CD4-positive, alpha-beta T cell (primary cell): Measurements from ENCODE around the gene BAX. TPM values are rescaled to one million over a fixed set of nuclear protein-coding genes. Genes with fewer than 3 reads are reported as not detected.

ENCODE experiments used
- ATAC-seq: fragments of 200-7000 bp; cut with Tn5 transposase; one replicate; pipeline ENCODE4 v1.10.0; 2022; ENCODE audit warnings: mild to moderate bottlenecking; ENCODE audit not compliant: poor library complexity
- CTCF ChIA-PET: fragments of 350-600 bp; sonication (Branson Sonifier 250); formaldehyde crosslinking; loops from one replicate; lab custom pipeline; 2021; ENCODE audit warnings: antibody characterized with exemption, inconsistent platforms; lab: Charles Lee
- POLR2A ChIA-PET: fragments of 350-600 bp; sonication (Branson Sonifier 250); formaldehyde crosslinking; loops from one replicate; lab custom pipeline; 2021; ENCODE audit warnings: antibody characterized with exemption, inconsistent platforms; lab: Charles Lee
- DNase-seq, 14 experiments: peaks; one replicate each; pipeline ENCODE4 v3.0.0-alpha.2; 2013 to 2020; ENCODE audit warnings: mixed read lengths in 2 of 14
- H3K27ac ChIP-seq, 2 donors: one replicate each; pipeline versions ENCODE4 v1.5.1 to v1.7.0; 2013; ENCODE audit warnings: low read length in 2 of 2, low read depth in 1 of 2, mild to moderate bottlenecking in 1 of 2
- H3K27me3 ChIP-seq, 2 experiments: 1 replicate in 1 of 2; 2 replicates in 1 of 2; pipeline versions ENCODE4 v1.6.1 to v1.7.0; 2013; ENCODE audit warnings: low read length in 2 of 2, control low read depth in 1 of 2, mild to moderate bottlenecking in 1 of 2, moderate library complexity in 1 of 2; ENCODE audit not compliant: insufficient read depth in 2 of 2, control insufficient read depth in 1 of 2
- H3K36me3 ChIP-seq: one replicate; pipeline ENCODE4 v1.6.1; 2013; ENCODE audit warnings: low read length, control low read depth; ENCODE audit not compliant: insufficient read depth
- H3K4me1 ChIP-seq: one replicate; pipeline ENCODE4 v1.6.1; 2013; ENCODE audit warnings: low read length, control low read depth; ENCODE audit not compliant: insufficient read depth
- H3K4me3 ChIP-seq: one replicate; pipeline ENCODE4 v1.5.1; 2013; ENCODE audit warnings: mild to moderate bottlenecking, low read length, moderate library complexity
- H3K9me3 ChIP-seq, 2 experiments: 1 replicate in 1 of 2; 2 replicates in 1 of 2; pipeline versions ENCODE4 v1.6.1 to v1.7.0; 2013; ENCODE audit warnings: low read length in 2 of 2, mild to moderate bottlenecking in 2 of 2, control low read depth in 1 of 2, moderate library complexity in 1 of 2; ENCODE audit not compliant: control insufficient read depth in 1 of 2, insufficient read depth in 1 of 2
- H3K27ac Mint-ChIP-seq: one replicate; pipeline ENCODE4 v1.8.0; 2020; ENCODE audit warnings: mixed read lengths
- H3K27me3 Mint-ChIP-seq: one replicate; pipeline ENCODE4 v1.8.0; 2021; ENCODE audit warnings: mixed read lengths
- H3K36me3 Mint-ChIP-seq: one replicate; pipeline ENCODE4 v1.8.0; 2021; ENCODE audit warnings: low read depth, mixed read lengths
- H3K4me1 Mint-ChIP-seq: one replicate; pipeline ENCODE4 v1.8.0; 2021; ENCODE audit warnings: low read depth, mixed read lengths
- H3K4me3 Mint-ChIP-seq: one replicate; pipeline ENCODE4 v1.8.0; 2020; ENCODE audit warnings: mild to moderate bottlenecking, mixed read lengths
- H3K9me3 Mint-ChIP-seq: one replicate; pipeline ENCODE4 v1.8.0; 2020; ENCODE audit warnings: mixed read lengths
- intact Hi-C, 2 experiments: fragments of 100-400 bp; cut with DNase I in 1 of 2; cut with micrococcal nuclease in 1 of 2; formaldehyde crosslinking; loops; one replicate each; pipeline versions ENCODE4 v1.15.1 to v1.9.0; 2023 to 2025; cut with DNase I, micrococcal nuclease
- polyA plus RNA-seq, 2 donors: library from polyadenylated mRNA; unstranded; fragments of 120-200 nt; gene quantifications; one replicate each; pipeline ENCODE4 v1.2.1, GENCODE V29; 2013
- total RNA-seq, 174 experiments: library from RNA in 2 of 174; stranded (reverse) in 2 of 174; gene quantifications; one replicate each; pipeline ENCODE4 v1.2.3 and lab custom pipeline; 2021 to 2026
- TF ChIP-seq, protein P1 (sequence below): fragments of 200-600 bp; IDR thresholded peaks from one replicate; pipeline ENCODE4 v1.8.0; 2022; ENCODE audit warnings: antibody characterized with exemption, mild to moderate bottlenecking

BAX gene
- total RNA-seq (10 to 100 TPM; 52.9 to 60.4 TPM), total RNA-seq (lab: John Stamatoyannopoulos, UW) (15.2 to 85.0 (median 42.6) reads per million in 172 experiments)
- 85.1 TPM for polyA plus RNA-seq (2013, experiment 1 of 2)
- polyA plus RNA-seq (2013, experiment 2 of 2) = 124 TPM

GRCh38 chr19:48954595-48955307, at the start of gene BAX:
TSS of gene BAX (plus strand) at chr19:48954875. CDS start at chr19:48954929, 54 bp downstream.
- CTCF ChIA-PET = interaction anchor here (1.7 to 2.2 kb wide), 2 partner anchors 16 to 39 kb away, joined by 5 to 9 read pairs; partner anchors contain the start of genes GYS1 and RUVBL2
- no peaks in the 10 kb centered on the region for H3K27me3 Mint-ChIP-seq
- POLR2A ChIA-PET = interaction anchor here (0.6 to 3.3 kb wide), 8 partner anchors 11 to 254 kb away, joined by 3 to 38 read pairs (median 4); partner anchors contain the start of genes BCAT2, FTL, NUCB1 and PPP1R15A
- Histone ChIP-seq H3K27me3 (no peaks in the 10 kb centered on the region), H3K4me1 (peaks cover 25% of the 10 kb centered on the region), H3K9me3 (no peaks in the 10 kb centered on the region), H3K36me3 (no peaks in the 10 kb centered on the region), H3K4me3 (peak within 1 kb of the TSS; percentile 99), H3K27ac (peak within 1 kb of the TSS; percentile 69 to 90)
- peak within 1 kb of the TSS; percentile 90 for H3K4me3 Mint-ChIP-seq
- peak; percentile 67 to 91 (median 80) for DNase-seq
- peak; percentile 83 for ATAC-seq
- H3K9me3 Mint-ChIP-seq = no peaks in the 10 kb centered on the region
- H3K36me3 Mint-ChIP-seq = peaks cover 12% of the 10 kb centered on the region
- H3K27ac Mint-ChIP-seq = peak within 1 kb of the TSS; percentile 72
- intact Hi-C loops = loop anchor here in 1 of 2 experiments (1.0 kb wide), 1 partner anchor 11 kb away; the partner anchor contains the start of gene FTL
- peaks cover 31% of the 10 kb centered on the region for H3K4me1 Mint-ChIP-seq
- TF ChIP-seq, protein P1, sequence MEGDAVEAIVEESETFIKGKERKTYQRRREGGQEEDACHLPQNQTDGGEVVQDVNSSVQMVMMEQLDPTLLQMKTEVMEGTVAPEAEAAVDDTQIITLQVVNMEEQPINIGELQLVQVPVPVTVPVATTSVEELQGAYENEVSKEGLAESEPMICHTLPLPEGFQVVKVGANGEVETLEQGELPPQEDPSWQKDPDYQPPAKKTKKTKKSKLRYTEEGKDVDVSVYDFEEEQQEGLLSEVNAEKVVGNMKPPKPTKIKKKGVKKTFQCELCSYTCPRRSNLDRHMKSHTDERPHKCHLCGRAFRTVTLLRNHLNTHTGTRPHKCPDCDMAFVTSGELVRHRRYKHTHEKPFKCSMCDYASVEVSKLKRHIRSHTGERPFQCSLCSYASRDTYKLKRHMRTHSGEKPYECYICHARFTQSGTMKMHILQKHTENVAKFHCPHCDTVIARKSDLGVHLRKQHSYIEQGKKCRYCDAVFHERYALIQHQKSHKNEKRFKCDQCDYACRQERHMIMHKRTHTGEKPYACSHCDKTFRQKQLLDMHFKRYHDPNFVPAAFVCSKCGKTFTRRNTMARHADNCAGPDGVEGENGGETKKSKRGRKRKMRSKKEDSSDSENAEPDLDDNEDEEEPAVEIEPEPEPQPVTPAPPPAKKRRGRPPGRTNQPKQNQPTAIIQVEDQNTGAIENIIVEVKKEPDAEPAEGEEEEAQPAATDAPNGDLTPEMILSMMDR = no peak

- H3K4me3 Mint-ChIP-seq = no peak overlapping the region
- no peaks in the 10 kb centered on the region for H3K27me3 Mint-ChIP-seq
- TF ChIP-seq, protein P1 = no peak
- no peaks in the 10 kb centered on the region for H3K9me3 Mint-ChIP-seq
- DNase-seq (no peak), ATAC-seq (no peak)
- Histone ChIP-seq H3K27ac (no peak overlapping the region), H3K9me3 (no peaks in the 10 kb centered on the region), H3K36me3 (peaks cover 52% of the 10 kb centered on the region), H3K4me1 (peaks cover 22% of the 10 kb centered on the region), H3K27me3 (no peaks in the 10 kb centered on the region), H3K4me3 (no peak overlapping the region)
- CTCF ChIA-PET = no interaction called here
- POLR2A ChIA-PET = no interaction called here
- intact Hi-C loops = no loop called here
- H3K27ac Mint-ChIP-seq = no peak overlapping the region
- H3K36me3 Mint-ChIP-seq = peaks cover 70% of the 10 kb centered on the region
- H3K4me1 Mint-ChIP-seq = peaks cover 18% of the 10 kb centered on the region
Observed at GRCh38 chr19:48905664-48906063, 49.0 kb upstream of the BAX start.

DNA sequence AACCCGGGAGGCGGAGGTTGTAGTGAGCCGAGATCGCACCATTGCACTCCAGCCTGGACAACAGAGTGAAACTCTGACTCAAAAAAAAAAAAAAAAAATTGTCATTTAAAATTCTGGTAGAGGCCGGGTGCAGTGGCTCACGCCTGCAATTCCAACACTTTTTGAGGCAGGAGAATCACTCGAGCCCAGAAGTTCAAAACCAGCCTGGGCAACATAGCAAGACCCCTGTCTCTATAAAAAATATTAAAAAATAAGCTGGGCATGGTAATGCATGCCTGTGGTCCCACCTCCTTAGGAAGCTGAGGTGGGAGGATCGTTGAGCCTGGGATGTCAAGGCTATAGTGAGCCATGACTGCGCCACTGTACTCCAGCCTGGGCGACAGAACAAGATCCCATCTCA, 48.4 kb upstream of the BAX start:
- peaks cover 70% of the 10 kb centered on the region for H3K36me3 Mint-ChIP-seq
- Histone ChIP-seq H3K9me3 (no peaks in the 10 kb centered on the region), H3K27ac (no peak overlapping the region), H3K36me3 (peaks cover 58% of the 10 kb centered on the region), H3K4me1 (peaks cover 15% of the 10 kb centered on the region), H3K4me3 (no peak overlapping the region), H3K27me3 (no peaks in the 10 kb centered on the region)
- ATAC-seq = no peak
- no peaks in the 10 kb centered on the region for H3K9me3 Mint-ChIP-seq
- no peak overlapping the region for H3K27ac Mint-ChIP-seq
- no peak overlapping the region for H3K4me3 Mint-ChIP-seq
- TF ChIP-seq, protein P1 = no peak
- POLR2A ChIA-PET = no interaction called here
- H3K27me3 Mint-ChIP-seq = no peaks in the 10 kb centered on the region
- peaks cover 11% of the 10 kb centered on the region for H3K4me1 Mint-ChIP-seq
- CTCF ChIA-PET = interaction anchor here (0.6 kb wide), 1 partner anchor 31 kb away, joined by 3 read pairs; no protein-coding TSS in a partner anchor
- no peak for DNase-seq
- intact Hi-C loops = no loop called here
